Nephron progenitor cell (in vitro differentiated cells): ENCODE data around the gene DPP6.

Experiments
- DNase-seq: peaks from one replicate; pipeline ENCODE4 v3.0.0; 2021
- H3K27ac Mint-ChIP-seq: 2 replicates; pipeline ENCODE4 v1.8.0; 2021; ENCODE audit warnings: mild to moderate bottlenecking, moderate library complexity, mixed read lengths
- H3K27me3 Mint-ChIP-seq: 2 replicates; pipeline ENCODE4 v1.8.0; 2021; ENCODE audit warnings: mild to moderate bottlenecking, low read depth, mixed read lengths; ENCODE audit not compliant: poor library complexity
- H3K36me3 Mint-ChIP-seq: 2 replicates; pipeline ENCODE4 v1.8.0; 2021; ENCODE audit warnings: low read depth, mixed read lengths
- H3K4me1 Mint-ChIP-seq: 2 replicates; pipeline ENCODE4 v1.8.0; 2021; ENCODE audit warnings: mixed read lengths
- H3K4me3 Mint-ChIP-seq: 2 replicates; pipeline ENCODE4 v1.8.0; 2021; ENCODE audit warnings: mild to moderate bottlenecking, moderate library complexity, mixed read lengths
- H3K9me3 Mint-ChIP-seq: 2 replicates; pipeline ENCODE4 v1.8.0; 2021; ENCODE audit warnings: mild to moderate bottlenecking, moderate library complexity, mixed read lengths
- CTCF ChIP-seq: fragments of 200-600 bp; sonication (generic); IDR thresholded peaks from 2 replicates; pipeline ENCODE4 v1.5.0; 2021; ENCODE audit warnings: antibody characterized with exemption

Gene DPP6

GRCh38 chr7:154649434-154649833, 597.2 kb downstream of the DPP6 start:
- no peaks in the 10 kb centered on the region for H3K4me1 Mint-ChIP-seq
- H3K9me3 Mint-ChIP-seq: peaks cover 14% of the 10 kb centered on the region
- no peak overlapping the region for H3K27ac Mint-ChIP-seq
- no peaks in the 10 kb centered on the region for H3K36me3 Mint-ChIP-seq
- no peak for TF ChIP-seq CTCF
- no peak overlapping the region for H3K4me3 Mint-ChIP-seq
- DNase-seq: no peak
- H3K27me3 Mint-ChIP-seq: peaks cover 17% of the 10 kb centered on the region

- H3K27ac Mint-ChIP-seq: no peak overlapping the region
- no peak for DNase-seq
- no peaks in the 10 kb centered on the region for H3K4me1 Mint-ChIP-seq
- H3K27me3 Mint-ChIP-seq: peaks cover 17% of the 10 kb centered on the region
- H3K4me3 Mint-ChIP-seq: no peak overlapping the region
- TF ChIP-seq CTCF: no peak
- no peaks in the 10 kb centered on the region for H3K36me3 Mint-ChIP-seq
- peaks cover 14% of the 10 kb centered on the region for H3K9me3 Mint-ChIP-seq
These were observed 598.1 kb downstream of the DPP6 start for GRCh38 chr7:154650275-154650674.

GRCh38 chr7:154651501-154651900, 599.3 kb downstream of the DPP6 start:
- peaks cover 5% of the 10 kb centered on the region for H3K4me1 Mint-ChIP-seq
- DNase-seq: no peak
- peaks cover 16% of the 10 kb centered on the region for H3K9me3 Mint-ChIP-seq
- H3K27me3 Mint-ChIP-seq: peaks cover 24% of the 10 kb centered on the region
- no peaks in the 10 kb centered on the region for H3K36me3 Mint-ChIP-seq
- TF ChIP-seq CTCF: no peak
- no peak overlapping the region for H3K4me3 Mint-ChIP-seq
- no peak overlapping the region for H3K27ac Mint-ChIP-seq

GRCh38 chr7:154652564-154652963, 600.4 kb downstream of the DPP6 start:
- TF ChIP-seq CTCF: no peak
- no peak for DNase-seq
- no peak overlapping the region for H3K27ac Mint-ChIP-seq
- H3K27me3 Mint-ChIP-seq: peaks cover 20% of the 10 kb centered on the region
- H3K9me3 Mint-ChIP-seq: peaks cover 19% of the 10 kb centered on the region
- H3K4me3 Mint-ChIP-seq: no peak overlapping the region
- peaks cover 5% of the 10 kb centered on the region for H3K4me1 Mint-ChIP-seq
- no peaks in the 10 kb centered on the region for H3K36me3 Mint-ChIP-seq

GRCh38 chr7:154653281-154653680, 601.1 kb downstream of the DPP6 start:
- no peak for TF ChIP-seq CTCF
- H3K36me3 Mint-ChIP-seq: no peaks in the 10 kb centered on the region
- H3K9me3 Mint-ChIP-seq: peaks cover 26% of the 10 kb centered on the region
- peaks cover 5% of the 10 kb centered on the region for H3K4me1 Mint-ChIP-seq
- H3K27ac Mint-ChIP-seq: no peak overlapping the region
- no peak overlapping the region for H3K4me3 Mint-ChIP-seq
- DNase-seq: no peak
- H3K27me3 Mint-ChIP-seq: peaks cover 22% of the 10 kb centered on the region

- Mint-ChIP-seq H3K9me3 (peaks cover 36% of the 10 kb centered on the region), H3K36me3 (no peaks in the 10 kb centered on the region), H3K4me3 (no peak overlapping the region), H3K27me3 (peaks cover 15% of the 10 kb centered on the region), H3K27ac (no peak overlapping the region), H3K4me1 (peaks cover 5% of the 10 kb centered on the region)
- DNase-seq: no peak
- no peak for TF ChIP-seq CTCF
These were observed 604.4 kb downstream of the DPP6 start for GRCh38 chr7:154656618-154657017.
